NCI-H526 treated with DMSO at 0.1 percent for 48 hours (cell line): ENCODE data around the gene NAAA.
A peak's percentile ranks its signal among the peaks of the same experiment; 100 is the strongest.
"Not testable (repeated sequence)": the region's sequence is repeated elsewhere in the genome, so short reads cannot be mapped to it uniquely, and the experiment has no call there.

Source experiments
- DNase-seq: peaks from one replicate; lab custom pipeline; 2025; lab: John Stamatoyannopoulos, UW

Gene NAAA

GRCh38 chr4:75919920-75920319 lies 20.9 kb downstream of the NAAA start:
- DNase-seq, result no peak

DNA sequence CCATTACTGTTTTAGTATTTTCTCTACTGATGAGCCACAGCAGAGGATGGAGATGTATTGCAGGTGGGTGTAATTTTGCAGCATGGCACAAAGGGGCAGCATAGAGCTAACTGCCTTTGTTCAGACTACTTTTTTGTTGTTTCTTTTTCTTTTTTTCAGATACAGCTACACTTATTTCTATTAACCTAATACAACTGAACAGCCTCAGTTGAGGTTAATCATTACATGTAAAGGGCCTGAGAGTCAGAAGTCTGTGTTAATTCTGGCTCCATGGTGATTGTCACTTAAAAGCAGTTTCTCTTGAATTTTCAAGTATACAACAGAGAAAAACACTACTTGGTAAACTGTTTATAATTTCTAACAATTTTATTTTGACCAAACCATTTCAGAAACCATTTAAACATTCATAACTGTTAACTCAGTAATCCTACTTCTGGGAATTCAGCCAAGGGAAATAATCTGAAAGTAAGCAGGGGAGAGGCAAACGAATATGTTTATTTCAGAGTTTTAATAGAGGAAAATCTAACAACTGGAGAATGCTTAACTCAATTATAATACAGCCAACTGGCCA lies 24.6 kb downstream of the NAAA start:
- peak; percentile 6 for DNase-seq

DNA sequence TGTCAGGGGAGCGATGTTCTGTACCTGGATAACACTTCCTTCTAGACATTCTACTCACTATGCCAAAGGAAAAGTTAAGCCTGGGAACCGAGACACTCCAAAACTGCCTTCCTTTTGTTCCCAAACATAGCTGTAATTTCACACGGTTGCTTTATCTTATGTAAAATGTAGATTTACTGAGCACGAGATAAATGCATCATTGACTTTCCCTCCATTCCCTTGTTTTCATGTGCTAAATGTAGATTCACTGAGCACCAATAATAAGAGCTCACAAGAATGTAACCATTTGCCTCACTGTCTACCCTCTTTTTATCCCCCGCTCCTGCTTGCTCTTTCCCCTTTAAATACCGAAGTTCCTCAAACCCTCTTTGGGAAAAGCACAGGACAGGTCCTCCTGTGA lies 27.8 kb downstream of the NAAA start:
- DNase-seq, result no peak

GRCh38 chr4:75910831-75911230 lies 30.0 kb downstream of the NAAA start:
- DNase-seq, result not testable (repeated sequence)

GRCh38 chr4:75909405-75909804 lies 31.4 kb downstream of the NAAA start:
- DNase-seq, result no peak

- DNase-seq, result no peak
Observed at GRCh38 chr4:75908555-75908954, 32.3 kb downstream of the NAAA start.

DNA sequence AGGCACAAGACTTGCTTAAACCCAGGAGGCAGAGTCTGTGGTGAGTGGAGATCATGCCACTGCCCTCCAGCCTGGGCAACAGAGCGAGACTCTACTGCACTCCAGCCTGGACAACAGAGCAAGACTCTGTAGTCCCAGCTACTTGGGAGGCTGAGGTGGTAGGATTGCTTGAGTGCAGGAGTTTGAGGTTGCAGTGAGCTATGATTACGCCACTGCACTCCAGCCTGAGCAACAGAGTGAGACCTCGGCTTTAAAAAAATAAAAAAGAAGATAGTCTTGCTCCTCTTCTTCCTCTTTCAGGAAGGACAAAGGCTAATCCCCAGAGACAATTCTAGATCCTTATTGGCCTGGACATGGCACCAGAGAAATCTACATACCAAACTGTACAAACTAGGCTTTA lies 32.8 kb downstream of the NAAA start:
- no peak for DNase-seq

GRCh38 chr4:75904076-75904475 lies 36.7 kb downstream of the NAAA start:
- no peak for DNase-seq

DNA sequence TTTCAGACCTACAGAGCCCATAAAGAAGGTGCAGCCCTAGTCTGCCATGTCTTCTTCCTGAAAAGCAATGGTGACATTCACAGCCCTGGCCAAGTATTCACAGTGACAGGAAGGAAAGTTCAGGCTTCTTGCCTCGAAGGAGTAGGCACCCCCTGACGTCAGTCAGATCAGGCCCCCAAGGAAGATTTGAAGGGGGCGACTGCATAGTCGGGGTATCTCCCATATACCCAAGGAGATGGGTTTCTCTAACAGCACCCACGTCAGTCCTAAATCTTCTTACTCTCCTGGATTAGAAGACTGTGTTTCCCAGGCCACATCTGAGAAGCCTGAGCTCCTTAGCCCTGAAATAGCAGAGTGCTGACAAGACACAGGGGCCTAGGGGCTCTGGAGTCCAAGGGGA lies 38.5 kb downstream of the NAAA start, which contains the start of gene PPEF2:
Gene PPEF2 (minus strand): TSS at position 101 of the 400 bp plus-strand sequence. CDS start 6,127 bp downstream, outside the sequence.
- no peak for DNase-seq

DNA sequence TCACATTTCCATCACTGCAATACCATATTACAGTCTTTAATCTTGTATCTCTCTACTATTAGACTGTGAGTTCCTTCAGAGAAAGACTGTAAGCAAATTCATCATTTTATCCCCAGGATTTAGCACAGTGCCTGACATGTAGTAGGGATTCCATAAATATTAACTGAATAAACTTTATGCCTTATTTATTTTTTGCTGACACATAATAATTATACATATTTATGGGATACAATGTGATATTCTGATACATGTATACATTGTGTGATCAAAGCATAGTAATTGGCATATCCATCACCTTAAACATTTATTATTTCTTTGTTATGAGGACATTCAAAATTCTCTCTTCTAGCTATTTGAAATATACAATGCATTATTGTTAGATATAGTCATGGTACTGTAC lies 42.3 kb downstream of the NAAA start:
- DNase-seq, result no peak

- peak; percentile 4 for DNase-seq
Observed at GRCh38 chr4:75895744-75896314, 45.0 kb downstream of the NAAA start.

- no peak for DNase-seq
Observed at GRCh38 chr4:75892508-75892907, 48.3 kb downstream of the NAAA start.

GRCh38 chr4:75891611-75892010 lies 49.2 kb downstream of the NAAA start:
- DNase-seq, result no peak

DNA sequence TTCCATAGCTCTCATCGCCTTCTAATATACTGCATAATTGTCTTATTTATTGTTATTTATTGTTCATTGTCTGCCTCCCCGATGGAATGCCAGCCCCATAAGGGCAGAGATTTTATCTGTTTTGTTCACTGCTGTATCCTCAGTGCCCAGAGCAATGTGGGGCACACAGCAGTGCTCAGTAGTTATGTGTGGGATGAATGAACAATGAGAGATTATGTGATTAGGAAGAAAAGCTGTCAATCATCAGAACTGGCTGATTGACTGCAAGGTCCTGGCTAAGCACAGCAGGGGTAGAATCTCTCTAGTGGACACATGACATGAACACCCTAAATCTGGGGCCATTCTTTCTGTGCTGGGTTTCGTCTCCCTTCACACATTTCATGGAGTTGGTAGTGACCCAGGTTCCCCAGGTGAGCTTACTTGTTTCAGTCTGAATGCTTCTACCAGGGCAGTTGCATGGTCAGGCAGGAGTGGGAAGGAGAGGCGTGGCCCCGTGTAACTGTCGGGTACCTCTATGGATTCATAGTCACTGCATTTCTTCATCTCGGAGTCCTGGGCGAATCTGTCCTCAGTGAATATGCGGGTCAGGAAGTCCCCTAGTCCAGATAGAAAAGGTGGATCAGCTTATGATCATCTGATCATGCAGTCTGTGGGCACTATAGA lies 51.1 kb downstream of the NAAA start:
- DNase-seq, result no peak

DNA sequence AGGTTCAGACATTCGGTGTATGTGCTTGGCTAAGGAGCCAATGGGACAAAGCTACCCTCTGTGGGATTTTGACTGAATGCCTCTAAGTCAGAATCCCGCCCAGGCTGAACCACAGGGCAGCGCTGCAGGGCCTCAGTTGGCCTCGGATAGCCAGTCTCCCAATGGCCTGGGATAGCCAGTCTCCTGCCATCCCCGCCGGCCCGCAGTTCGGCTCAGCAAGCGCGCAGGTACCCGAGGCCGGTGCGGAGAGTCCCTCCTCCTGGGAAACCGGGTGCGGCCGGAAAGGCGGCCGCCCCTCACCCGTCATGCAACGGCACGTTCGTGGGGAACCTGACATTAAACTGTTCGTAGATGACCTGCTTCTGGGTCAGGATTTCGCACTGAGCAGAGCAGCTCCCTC lies 54.7 kb downstream of the NAAA start:
- no peak for DNase-seq

DNA sequence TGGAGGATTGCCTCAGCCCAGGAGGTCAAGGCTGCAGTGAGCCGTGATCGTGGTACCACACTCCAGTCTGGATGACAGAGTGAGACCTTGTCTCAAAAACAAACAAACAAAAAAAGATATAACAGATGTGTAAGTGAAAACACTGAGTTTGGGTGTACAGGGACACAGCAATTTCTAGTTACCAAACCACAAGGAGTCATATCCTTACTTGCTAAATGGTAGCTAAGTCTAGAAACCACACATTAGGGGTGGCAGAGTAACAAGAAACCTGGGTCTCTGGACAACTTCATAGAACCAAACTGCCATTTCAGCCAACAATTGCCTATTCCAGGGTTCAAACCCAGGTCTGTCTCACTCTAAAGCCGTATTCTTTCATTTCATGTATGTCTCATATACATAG lies 59.3 kb downstream of the NAAA start:
- DNase-seq, result no peak

- DNase-seq, result no peak
Observed at GRCh38 chr4:75880278-75880677, 60.5 kb downstream of the NAAA start.

GRCh38 chr4:75878246-75878756 lies 62.5 kb downstream of the NAAA start:
- DNase-seq, result no peak

GRCh38 chr4:75876218-75876617 lies 64.6 kb downstream of the NAAA start:
- no peak for DNase-seq

- DNase-seq, result no peak
Observed at GRCh38 chr4:75869100-75869499, 71.7 kb downstream of the NAAA start.

- no peak for DNase-seq
Observed at GRCh38 chr4:75867130-75867529, 73.7 kb downstream of the NAAA start.
